AG04450 (cell line): ENCODE measurements around the gene DLL4. TPM values are rescaled to one million over a fixed set of nuclear protein-coding genes. Genes with fewer than 3 reads are reported as not detected.

Source experiments
- CTCF ChIA-PET: fragments of 300-600, 350-600 bp; formaldehyde crosslinking; extraction: SDS; loops from one replicate; lab custom pipeline; 2022; ENCODE audit warnings: antibody characterized with exemption, inconsistent platforms; lab: Charles Lee
- POLR2A ChIA-PET: fragments of 350-600 bp; formaldehyde crosslinking; extraction: SDS; loops from one replicate; lab custom pipeline; 2021; ENCODE audit warnings: antibody characterized with exemption, inconsistent platforms; lab: Yijun Ruan, JAX
- DNase-seq: peaks from one replicate; pipeline ENCODE4 v3.0.0-alpha.2; 2011; ENCODE audit warnings: low read depth, low spot score
- H3K27ac ChIP-seq: one replicate; pipeline ENCODE4 v1.5.1; 2012; ENCODE audit warnings: low read depth, low read length, control low read depth
- H3K27me3 ChIP-seq: one replicate; pipeline ENCODE4 v1.6.0; 2012; ENCODE audit warnings: low read length; ENCODE audit not compliant: control insufficient read depth, insufficient read depth
- H3K4me3 ChIP-seq: 2 replicates; pipeline ENCODE4 v1.5.1; 2011; ENCODE audit warnings: mild to moderate bottlenecking, low read depth, low read length, control low read depth
- H3K9me3 ChIP-seq: 2 replicates; pipeline ENCODE4 v1.5.1; 2012; ENCODE audit warnings: low read length; ENCODE audit not compliant: control insufficient read depth, insufficient read depth
- polyA plus RNA-seq: library from polyadenylated mRNA; depleted of rRNA; stranded (reverse); fragments of >200 nt; gene quantifications from 2 replicates; pipeline ENCODE4 v1.2.3, GENCODE V29; 2011
- TF ChIP-seq, protein P1 (sequence below): IDR thresholded peaks from 2 replicates; pipeline ENCODE4 v1.5.1; 2011; ENCODE audit warnings: low read depth, low read length, control low read depth, inconsistent platforms

Gene DLL4
- polyA plus RNA-seq, 1 experiment = 1.5 TPM

DNA sequence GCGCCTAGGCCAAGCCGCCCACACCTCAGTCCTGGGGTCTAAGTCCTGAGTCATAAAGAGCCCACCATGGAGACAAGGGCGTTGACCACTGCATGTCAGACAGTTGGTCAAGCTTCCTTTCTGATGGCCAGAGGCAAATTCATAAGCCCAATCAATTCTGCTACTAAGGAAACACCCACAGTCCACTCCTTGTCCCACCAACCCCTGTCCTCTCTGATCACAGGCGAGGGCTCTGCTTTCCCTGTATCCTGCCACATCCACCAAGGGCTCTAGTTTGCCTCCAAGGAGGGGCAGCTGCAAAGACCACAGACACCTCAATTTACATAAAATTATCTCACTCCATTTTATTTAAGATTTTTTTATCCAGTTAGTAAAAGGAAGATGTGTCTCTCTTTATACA is 49.4 kb downstream of the DLL4 start:
- POLR2A ChIA-PET = no interaction called here
- CTCF ChIA-PET = no interaction called here

DNA sequence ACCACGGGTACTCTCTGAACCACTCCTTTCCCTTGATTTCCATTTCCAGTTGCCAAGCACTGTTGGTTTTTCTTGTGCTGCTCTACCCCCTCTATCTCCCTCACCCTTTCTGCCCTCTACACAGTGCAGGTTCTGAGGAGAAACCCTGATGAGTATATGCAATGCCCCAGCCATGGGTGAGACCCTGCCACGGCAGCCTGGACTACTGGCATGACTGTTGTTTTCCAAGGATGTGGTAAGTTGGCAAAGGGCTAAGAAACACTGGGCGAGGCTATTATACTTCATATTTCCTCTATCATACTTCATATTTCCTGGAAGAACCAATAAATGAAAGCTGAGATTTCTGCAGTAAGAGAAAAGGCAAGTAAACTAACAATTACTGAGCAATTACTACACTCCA is 52.0 kb downstream of the DLL4 start:
- POLR2A ChIA-PET = interaction anchor here (0.7 to 1.4 kb wide), 2 partner anchors 28 to 135 kb away, joined by 3 to 4 read pairs; partner anchors contain the start of genes CHAC1 and INO80
- H3K4me3 ChIP-seq = no peak overlapping the region
- CTCF ChIA-PET = no interaction called here
- DNase-seq = no peak
- no peaks in the 10 kb centered on the region for H3K9me3 ChIP-seq
- H3K27ac ChIP-seq = no peak overlapping the region
- H3K27me3 ChIP-seq = no peaks in the 10 kb centered on the region
- TF ChIP-seq, protein P1, sequence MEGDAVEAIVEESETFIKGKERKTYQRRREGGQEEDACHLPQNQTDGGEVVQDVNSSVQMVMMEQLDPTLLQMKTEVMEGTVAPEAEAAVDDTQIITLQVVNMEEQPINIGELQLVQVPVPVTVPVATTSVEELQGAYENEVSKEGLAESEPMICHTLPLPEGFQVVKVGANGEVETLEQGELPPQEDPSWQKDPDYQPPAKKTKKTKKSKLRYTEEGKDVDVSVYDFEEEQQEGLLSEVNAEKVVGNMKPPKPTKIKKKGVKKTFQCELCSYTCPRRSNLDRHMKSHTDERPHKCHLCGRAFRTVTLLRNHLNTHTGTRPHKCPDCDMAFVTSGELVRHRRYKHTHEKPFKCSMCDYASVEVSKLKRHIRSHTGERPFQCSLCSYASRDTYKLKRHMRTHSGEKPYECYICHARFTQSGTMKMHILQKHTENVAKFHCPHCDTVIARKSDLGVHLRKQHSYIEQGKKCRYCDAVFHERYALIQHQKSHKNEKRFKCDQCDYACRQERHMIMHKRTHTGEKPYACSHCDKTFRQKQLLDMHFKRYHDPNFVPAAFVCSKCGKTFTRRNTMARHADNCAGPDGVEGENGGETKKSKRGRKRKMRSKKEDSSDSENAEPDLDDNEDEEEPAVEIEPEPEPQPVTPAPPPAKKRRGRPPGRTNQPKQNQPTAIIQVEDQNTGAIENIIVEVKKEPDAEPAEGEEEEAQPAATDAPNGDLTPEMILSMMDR = no peak

More for the DNA sequence above, 49.4 kb downstream of the DLL4 start:
- DNase-seq = no peak
- no peaks in the 10 kb centered on the region for H3K27me3 ChIP-seq
- TF ChIP-seq, protein P1 = no peak
- no peak overlapping the region for H3K4me3 ChIP-seq
- H3K27ac ChIP-seq = no peak overlapping the region
- no peaks in the 10 kb centered on the region for H3K9me3 ChIP-seq

DNA sequence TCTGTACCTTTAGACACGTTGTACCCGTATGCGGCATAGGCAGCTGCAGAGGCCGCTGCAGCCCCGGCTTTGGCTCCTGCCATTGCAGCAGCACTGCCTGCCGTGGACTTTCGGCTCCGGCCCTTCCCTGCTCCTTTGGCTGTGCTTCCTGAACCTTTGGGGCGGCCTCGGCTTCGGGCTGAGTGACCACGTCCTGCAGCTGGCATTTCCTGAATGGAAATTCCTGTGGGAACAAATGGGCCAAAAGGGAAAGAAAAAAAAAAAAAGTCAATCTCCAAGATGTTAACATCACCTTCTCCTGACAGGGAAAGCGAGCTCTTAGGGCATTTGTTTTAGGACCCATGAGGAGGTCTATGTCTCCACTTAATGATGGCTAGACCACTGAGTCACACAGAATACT is 53.7 kb downstream of the DLL4 start:
- CTCF ChIA-PET = interaction anchor here (0.7 to 1.8 kb wide), 8 partner anchors 19 to 464 kb away, joined by 3 to 8 read pairs (median 3); no protein-coding TSS in a partner anchor
- POLR2A ChIA-PET = interaction anchor here (0.6 to 1.8 kb wide), 13 partner anchors 9 to 301 kb away, joined by 3 to 12 read pairs (median 4); partner anchors contain the start of gene CHAC1
- H3K27ac ChIP-seq = peak overlapping the region; percentile 84
- H3K27me3 ChIP-seq = no peaks in the 10 kb centered on the region
- DNase-seq = peak; percentile 67
- no peak overlapping the region; the same call in 1 of the 2 replicates for H3K4me3 ChIP-seq
- TF ChIP-seq, protein P1 = no peak
- no peaks in the 10 kb centered on the region for H3K9me3 ChIP-seq

DNA sequence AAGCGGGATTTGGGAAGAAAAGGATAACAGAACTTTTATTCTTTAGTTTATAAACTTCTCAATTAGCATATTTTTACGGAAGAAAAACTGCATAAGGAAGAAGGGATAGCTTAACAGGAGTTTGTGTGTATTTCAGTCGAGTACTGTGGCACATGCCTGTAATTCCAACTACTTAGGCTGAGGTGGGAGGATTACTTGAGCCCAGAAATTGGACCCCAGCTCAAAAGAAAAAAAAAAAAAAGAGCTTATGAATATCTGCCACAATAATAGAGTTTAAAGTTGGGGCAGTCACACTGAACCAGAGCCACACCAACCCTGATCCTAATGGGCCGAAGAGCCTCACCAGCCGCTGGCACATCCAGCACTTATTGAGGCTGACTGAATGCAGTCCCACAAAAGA is 55.3 kb downstream of the DLL4 start:
- Histone ChIP-seq H3K27me3 (no peaks in the 10 kb centered on the region), H3K9me3 (no peaks in the 10 kb centered on the region), H3K27ac (peak overlapping the region; percentile 84), H3K4me3 (no peak overlapping the region)
- DNase-seq = no peak
- TF ChIP-seq, protein P1 = no peak
- ChIA-PET CTCF (interaction anchor here (0.6 to 2.4 kb wide), 2 partner anchors 43 to 55 kb away, joined by 3 to 10 read pairs; no protein-coding TSS in a partner anchor), POLR2A (interaction anchor here (0.5 to 1.8 kb wide), 4 partner anchors 8 to 264 kb away, joined by 3 to 7 read pairs (median 4); no protein-coding TSS in a partner anchor)

DNA sequence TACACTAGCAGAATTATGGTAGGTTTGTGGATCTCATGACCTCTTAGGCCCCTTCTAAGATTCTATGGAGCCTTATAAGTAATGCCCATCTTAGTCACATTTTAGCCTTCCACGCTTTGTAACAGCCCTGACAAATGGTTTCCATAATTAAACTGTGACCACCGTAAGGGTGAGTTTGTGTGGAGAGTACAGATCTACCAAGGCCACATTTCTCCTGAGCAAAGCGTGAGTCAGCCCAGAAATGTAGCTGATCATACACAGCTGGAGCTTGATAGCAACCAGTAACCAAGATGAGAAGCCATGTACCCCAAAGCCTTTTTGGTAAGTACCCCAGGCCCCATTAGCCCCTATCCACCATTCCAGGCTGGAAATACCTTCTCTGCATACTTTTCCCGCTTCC is 55.8 kb downstream of the DLL4 start:
- ChIA-PET POLR2A (interaction anchor here (0.6 to 1.1 kb wide), 3 partner anchors 16 to 91 kb away, joined by 3 to 4 read pairs (median 4); partner anchors contain the start of genes CHAC1 and VPS18), CTCF (interaction anchor here (2.4 kb wide), 1 partner anchor 44 kb away, joined by 10 read pairs; no protein-coding TSS in a partner anchor)
- Histone ChIP-seq H3K9me3 (no peaks in the 10 kb centered on the region), H3K27ac (peak overlapping the region; percentile 84), H3K27me3 (no peaks in the 10 kb centered on the region), H3K4me3 (no peak overlapping the region)
- TF ChIP-seq, protein P1 = no peak
- peak; percentile 81 for DNase-seq
